Measurements from ENCODE around the gene BOLA3. TPM values are rescaled to one million over a fixed set of nuclear protein-coding genes. Genes with fewer than 3 reads are reported as not detected.

Gene BOLA3
- total and polyA plus RNA-seq, 2 donors (not counting 1 experiment from before 2014, with no cell fraction given): 6.5 to 8.5 TPM

- intact Hi-C loops (cut with micrococcal nuclease): no loop called here
- ChIA-PET POLR2A (no interaction called here), CTCF (no interaction called here)
- Histone ChIP-seq H3K27ac (ENCODE audit: low read length in 2 of 2) (no peak overlapping the region), H3K27me3 (replicated peaks in 1 of 4; ENCODE audit: control extremely low read depth in 1 of 4, control insufficient read depth in 3 of 4, insufficient read depth in 4 of 4, low read length in 3 of 4) (no peaks in the 10 kb centered on the region), H3K9ac (ENCODE audit: low read length) (no peak overlapping the region), H3K9me3 (ENCODE audit: control extremely low read depth in 1 of 3, control insufficient read depth in 2 of 3, insufficient read depth in 1 of 3, low read length in 2 of 3) (no peaks in the 10 kb centered on the region), H3K4me2 (replicated peaks; ENCODE audit: low read depth, low read length, poor library complexity, severe bottlenecking) (no peak overlapping the region), H3K36me3 (replicated peaks in 1 of 2; ENCODE audit: control extremely low read depth in 1 of 2, control insufficient read depth in 1 of 2, extremely low read depth in 1 of 2, insufficient read depth in 2 of 2, low read length in 1 of 2) (peaks cover 1 to 51% of the 10 kb centered on the region in 2 experiments), H3K4me3 (ENCODE audit: control extremely low read depth in 1 of 5, extremely low read depth in 1 of 5, insufficient read depth in 1 of 5, low read depth in 2 of 5, low read length in 4 of 5) (no peak overlapping the region), H3K79me2 (ENCODE audit: control insufficient read depth, insufficient read depth, low read length) (no peaks in the 10 kb centered on the region), H2AFZ (ENCODE audit: insufficient read depth, low read depth, low read length, poor library complexity, severe bottlenecking) (no peak overlapping the region), H4K20me1 (ENCODE audit: control insufficient read depth, insufficient read depth, low read length, poor library complexity, severe bottlenecking) (no peaks in the 10 kb centered on the region), H3K4me1 (ENCODE audit: control insufficient read depth in 2 of 2, insufficient read depth in 2 of 2, low read length in 2 of 2) (no peaks in the 10 kb centered on the region)
- no peak overlapping the region for H3K4me3 Mint-ChIP-seq
- H3K27ac Mint-ChIP-seq: peak overlapping the region; percentile 26
- ATAC-seq (ENCODE audit: low read depth) (no peak), DNase-seq (no peak)
- 97% methylated on average over 21 of the region's 25 CpGs for WGBS (ENCODE audit: insufficient coverage)
- H3K9me3 Mint-ChIP-seq (ENCODE audit: insufficient read depth): no peaks in the 10 kb centered on the region
- H3K4me1 Mint-ChIP-seq: no peaks in the 10 kb centered on the region
- H3K27me3 Mint-ChIP-seq: no peaks in the 10 kb centered on the region
- TF ChIP-seq EZH2 (IDR thresholded peaks at IDR 0.05; ENCODE audit: borderline replicate concordance, insufficient read depth, low read depth, low read length, poor library complexity, severe bottlenecking) (no peak), CTCF (IDR thresholded peaks at IDR 0.05) (no peak)
Measured at GRCh38 chr2:74100254-74101216, 47.2 kb downstream of the BOLA3 start.

- peaks cover 1 to 58% of the 10 kb centered on the region in 2 experiments for H3K36me3 ChIP-seq (replicated peaks in 1 of 2; ENCODE audit: control extremely low read depth in 1 of 2, control insufficient read depth in 1 of 2, extremely low read depth in 1 of 2, insufficient read depth in 2 of 2, low read length in 1 of 2)
- ChIA-PET POLR2A (no interaction called here), CTCF (no interaction called here)
- H3K27me3 ChIP-seq (replicated peaks in 1 of 4; ENCODE audit: control extremely low read depth in 1 of 4, control insufficient read depth in 3 of 4, insufficient read depth in 4 of 4, low read length in 3 of 4): no peaks in the 10 kb centered on the region
- no peaks in the 10 kb centered on the region for H3K9me3 Mint-ChIP-seq (ENCODE audit: insufficient read depth)
- no peak overlapping the region for H3K4me2 ChIP-seq (replicated peaks; ENCODE audit: low read depth, low read length, poor library complexity, severe bottlenecking)
- DNase-seq (no peak), ATAC-seq (ENCODE audit: low read depth) (no peak)
- no peaks in the 10 kb centered on the region for H3K27me3 Mint-ChIP-seq
- H3K27ac Mint-ChIP-seq: no peak overlapping the region
- H3K27ac ChIP-seq (ENCODE audit: low read length in 2 of 2): no peak overlapping the region
- no peak overlapping the region for H3K9ac ChIP-seq (ENCODE audit: low read length)
- no peak overlapping the region for H3K4me3 ChIP-seq (ENCODE audit: control extremely low read depth in 1 of 5, extremely low read depth in 1 of 5, insufficient read depth in 1 of 5, low read depth in 2 of 5, low read length in 4 of 5)
- intact Hi-C loops (cut with micrococcal nuclease): no loop called here
- no peaks in the 10 kb centered on the region for H3K4me1 ChIP-seq (ENCODE audit: control insufficient read depth in 2 of 2, insufficient read depth in 2 of 2, low read length in 2 of 2)
- 95% methylated on average over 4 of the region's 7 CpGs for WGBS (ENCODE audit: insufficient coverage)
- H4K20me1 ChIP-seq (ENCODE audit: control insufficient read depth, insufficient read depth, low read length, poor library complexity, severe bottlenecking): no peaks in the 10 kb centered on the region
- TF ChIP-seq CTCF (IDR thresholded peaks at IDR 0.05) (no peak), EZH2 (IDR thresholded peaks at IDR 0.05; ENCODE audit: borderline replicate concordance, insufficient read depth, low read depth, low read length, poor library complexity, severe bottlenecking) (no peak)
- no peaks in the 10 kb centered on the region for H3K4me1 Mint-ChIP-seq
- no peak overlapping the region for H2AFZ ChIP-seq (ENCODE audit: insufficient read depth, low read depth, low read length, poor library complexity, severe bottlenecking)
- no peaks in the 10 kb centered on the region for H3K79me2 ChIP-seq (ENCODE audit: control insufficient read depth, insufficient read depth, low read length)
- no peak overlapping the region for H3K4me3 Mint-ChIP-seq
- H3K9me3 ChIP-seq (ENCODE audit: control extremely low read depth in 1 of 3, control insufficient read depth in 2 of 3, insufficient read depth in 1 of 3, low read length in 2 of 3): no peaks in the 10 kb centered on the region
Measured at GRCh38 chr2:74099835-74100234, 47.9 kb downstream of the BOLA3 start.
